Measurements from ENCODE around the gene MAGIX. TPM values are rescaled to one million over a fixed set of nuclear protein-coding genes. Genes with fewer than 3 reads are reported as not detected.

The MAGIX gene
- total RNA-seq, 1 experiment from 2014 or later = 1.9 TPM

DNA sequence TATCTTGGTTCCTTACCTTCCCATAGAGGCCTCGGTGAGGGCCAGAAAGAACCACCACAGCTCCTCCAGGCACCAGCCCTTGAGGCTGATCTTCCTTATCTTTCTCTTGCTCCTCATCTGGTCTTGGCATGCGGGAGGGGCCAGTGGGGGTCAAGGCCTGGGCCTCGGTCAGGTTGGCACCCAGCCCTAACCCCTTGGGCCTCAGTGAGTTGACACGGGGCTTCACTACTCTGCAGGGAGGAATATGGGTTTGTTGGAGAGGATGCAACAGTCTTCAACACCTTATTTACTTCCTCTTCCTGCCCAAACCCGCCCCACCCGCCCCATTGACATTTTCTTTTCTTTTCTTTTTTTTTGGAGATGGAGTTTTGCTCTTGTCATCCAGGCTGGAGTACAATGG lies 45.0 kb upstream of the MAGIX start:
- Mint-ChIP-seq H3K36me3 (ENCODE audit: insufficient read depth in 1 of 3, low read depth in 3 of 3) (peaks cover 35 to 59% (median 56%) of the 10 kb centered on the region in 3 experiments), H3K4me3 (no peak overlapping the region), H3K27me3 (ENCODE audit: low read depth) (no peaks in the 10 kb centered on the region; the same call in 1 of the 2 replicates), H3K9me3 (peaks cover 74 to 78% of the 10 kb centered on the region in 2 experiments), H3K4me1 (no peaks in the 10 kb centered on the region; a peak in 1 of 4 replicates), H3K27ac (no peak overlapping the region)
- no peak overlapping the region for H2BK20ac ChIP-seq (ENCODE audit: low read depth, low read length, poor library complexity, severe bottlenecking)
- H4K20me1 ChIP-seq (ENCODE audit: control insufficient read depth, insufficient read depth, insufficient read length) = no peaks in the 10 kb centered on the region
- H2BK12ac ChIP-seq (ENCODE audit: insufficient read length, low read depth, low read length) = no peak overlapping the region
- H2BK120ac ChIP-seq (ENCODE audit: low read depth, low read length, poor library complexity, severe bottlenecking) = no peak overlapping the region
- H3K79me2 ChIP-seq (ENCODE audit: insufficient read depth, low read length) = no peaks in the 10 kb centered on the region
- H3K4me2 ChIP-seq (ENCODE audit: insufficient read depth, insufficient read length, low read length) = no peak overlapping the region
- H4K91ac ChIP-seq (ENCODE audit: insufficient read length, low read depth, low read length) = no peak overlapping the region
- H3K9ac ChIP-seq (ENCODE audit: extremely low read depth, insufficient read length, low read length) = no peak overlapping the region
- no peak overlapping the region for H3K56ac ChIP-seq (ENCODE audit: insufficient read length, low read depth, low read length)
- H2BK5ac ChIP-seq (ENCODE audit: insufficient read length, low read length) = no peak overlapping the region
- H2AK5ac ChIP-seq (ENCODE audit: insufficient read length, low read length) = no peak overlapping the region
- no peak overlapping the region for H3T11ph ChIP-seq (ENCODE audit: low read length)
- no peak overlapping the region for H3K18ac ChIP-seq (ENCODE audit: insufficient read length, low read depth, low read length)
- H3K14ac ChIP-seq (ENCODE audit: insufficient read depth, low read length) = no peak overlapping the region
- DNase-seq = no peak
- no peaks in the 10 kb centered on the region for H3K4me1 ChIP-seq (ENCODE audit: insufficient read depth, low read length)
- H4K5ac ChIP-seq (ENCODE audit: insufficient read length, low read depth, low read length) = no peak overlapping the region
- no peak overlapping the region for H2AFZ ChIP-seq (ENCODE audit: low read length)
- H4K8ac ChIP-seq (replicated peaks; ENCODE audit: insufficient read length, low read depth, low read length) = no peak overlapping the region
- peaks cover 10% of the 10 kb centered on the region for H3K9me3 ChIP-seq (ENCODE audit: control insufficient read depth, low read depth, low read length)
- no peaks in the 10 kb centered on the region for H3K27me3 ChIP-seq (ENCODE audit: insufficient read depth, low read length)
- no peak overlapping the region for H2BK15ac ChIP-seq (ENCODE audit: low read depth, low read length)
- WGBS (ENCODE audit: extremely low coverage, insufficient read length, low lambda C conversion rate) = no CpG with 5 or more reads among the region's 6 CpGs
- H3K23me2 ChIP-seq (ENCODE audit: insufficient read length, low read depth, low read length, poor library complexity, severe bottlenecking) = no peaks in the 10 kb centered on the region
- no peak overlapping the region for H3K27ac ChIP-seq (ENCODE audit: insufficient read length, low read depth, low read length)
- TF ChIP-seq, protein P1, sequence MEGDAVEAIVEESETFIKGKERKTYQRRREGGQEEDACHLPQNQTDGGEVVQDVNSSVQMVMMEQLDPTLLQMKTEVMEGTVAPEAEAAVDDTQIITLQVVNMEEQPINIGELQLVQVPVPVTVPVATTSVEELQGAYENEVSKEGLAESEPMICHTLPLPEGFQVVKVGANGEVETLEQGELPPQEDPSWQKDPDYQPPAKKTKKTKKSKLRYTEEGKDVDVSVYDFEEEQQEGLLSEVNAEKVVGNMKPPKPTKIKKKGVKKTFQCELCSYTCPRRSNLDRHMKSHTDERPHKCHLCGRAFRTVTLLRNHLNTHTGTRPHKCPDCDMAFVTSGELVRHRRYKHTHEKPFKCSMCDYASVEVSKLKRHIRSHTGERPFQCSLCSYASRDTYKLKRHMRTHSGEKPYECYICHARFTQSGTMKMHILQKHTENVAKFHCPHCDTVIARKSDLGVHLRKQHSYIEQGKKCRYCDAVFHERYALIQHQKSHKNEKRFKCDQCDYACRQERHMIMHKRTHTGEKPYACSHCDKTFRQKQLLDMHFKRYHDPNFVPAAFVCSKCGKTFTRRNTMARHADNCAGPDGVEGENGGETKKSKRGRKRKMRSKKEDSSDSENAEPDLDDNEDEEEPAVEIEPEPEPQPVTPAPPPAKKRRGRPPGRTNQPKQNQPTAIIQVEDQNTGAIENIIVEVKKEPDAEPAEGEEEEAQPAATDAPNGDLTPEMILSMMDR (conservative IDR thresholded peaks at IDR 0.05) = no peak
- no peak overlapping the region for H3K4ac ChIP-seq (ENCODE audit: low read depth, low read length)
- no peak overlapping the region for H3K23ac ChIP-seq (ENCODE audit: insufficient read length, low read depth, low read length)
- peaks cover 2% of the 10 kb centered on the region for H3K79me1 ChIP-seq (ENCODE audit: insufficient read depth, low read depth, low read length, poor library complexity, severe bottlenecking)

Measured in H9 (cell line).